ENCODE measurements around the gene CEP250. TPM values are rescaled to one million over a fixed set of nuclear protein-coding genes. Genes with fewer than 3 reads are reported as not detected.
A peak's percentile ranks its signal among the peaks of the same experiment; 100 is the strongest.

The CEP250 gene
- total RNA-seq, 4 donors from 2014 or later, result 18.8 to 55.4 (median 27.1) TPM

DNA sequence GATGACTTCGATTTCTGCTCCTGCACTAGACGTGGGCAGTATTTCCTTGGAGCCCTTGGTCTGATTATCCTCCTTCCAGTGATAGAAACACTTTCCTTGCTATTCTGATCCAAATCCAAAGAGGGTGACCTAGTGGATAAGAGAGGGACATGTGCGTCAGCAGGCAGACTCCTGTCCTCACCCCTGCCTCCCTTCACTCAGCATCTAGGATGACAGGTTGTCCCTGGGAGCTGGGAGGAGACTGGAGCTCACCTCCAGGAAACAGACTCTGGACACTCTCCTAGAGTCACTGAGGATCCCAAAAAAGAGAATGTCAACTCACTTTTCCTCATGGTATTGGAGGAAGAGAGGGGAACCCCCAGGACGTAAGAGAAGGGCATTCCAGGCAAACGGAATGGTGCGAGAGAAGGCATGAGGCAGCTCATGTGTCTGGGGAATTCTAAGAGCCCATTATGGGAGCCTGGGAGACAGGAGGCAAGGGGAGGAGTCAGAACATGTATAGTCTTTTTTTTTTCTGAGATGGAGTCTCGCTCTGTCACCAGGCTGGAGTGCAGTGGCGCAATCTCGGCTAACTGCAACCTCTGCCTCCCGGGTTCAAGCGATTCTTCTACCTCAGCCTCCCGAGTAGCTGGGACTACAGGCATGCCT lies 71.8 kb downstream of the CEP250 start:
- WGBS, result 80% methylated on average over 12 of the region's 12 CpGs
- no peak for TF ChIP-seq EP300 (IDR thresholded peaks at IDR 0.05)

DNA sequence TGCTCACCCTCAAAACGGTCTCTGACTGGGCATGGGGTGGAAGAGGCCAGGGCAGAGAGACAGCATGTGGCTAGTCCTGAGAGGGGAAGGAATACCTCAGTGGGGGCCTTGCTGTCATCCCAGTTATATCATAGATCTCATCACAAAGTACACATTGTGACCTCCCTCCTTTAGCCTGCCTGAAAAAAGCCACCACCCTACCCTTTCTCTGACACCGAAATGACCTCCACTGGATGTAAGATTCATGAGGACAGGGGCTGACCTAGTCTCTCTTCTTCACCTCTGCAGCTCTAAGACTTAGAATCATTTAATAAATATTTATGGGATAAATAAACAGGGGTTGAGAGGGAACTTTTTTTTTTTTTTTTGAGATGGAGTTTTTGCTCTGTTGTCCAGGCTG lies 74.2 kb downstream of the CEP250 start, which contains the start of gene C20orf173:
Gene C20orf173 (minus strand): TSS at position 101 of the 400 bp plus-strand sequence. CDS start 279 bp downstream, outside the sequence.
- WGBS, result 96% methylated on average over 2 of the region's 2 CpGs
- DNase-seq (ENCODE audit: low spot score in 2 of 2), result no peak
- TF ChIP-seq, protein P1, sequence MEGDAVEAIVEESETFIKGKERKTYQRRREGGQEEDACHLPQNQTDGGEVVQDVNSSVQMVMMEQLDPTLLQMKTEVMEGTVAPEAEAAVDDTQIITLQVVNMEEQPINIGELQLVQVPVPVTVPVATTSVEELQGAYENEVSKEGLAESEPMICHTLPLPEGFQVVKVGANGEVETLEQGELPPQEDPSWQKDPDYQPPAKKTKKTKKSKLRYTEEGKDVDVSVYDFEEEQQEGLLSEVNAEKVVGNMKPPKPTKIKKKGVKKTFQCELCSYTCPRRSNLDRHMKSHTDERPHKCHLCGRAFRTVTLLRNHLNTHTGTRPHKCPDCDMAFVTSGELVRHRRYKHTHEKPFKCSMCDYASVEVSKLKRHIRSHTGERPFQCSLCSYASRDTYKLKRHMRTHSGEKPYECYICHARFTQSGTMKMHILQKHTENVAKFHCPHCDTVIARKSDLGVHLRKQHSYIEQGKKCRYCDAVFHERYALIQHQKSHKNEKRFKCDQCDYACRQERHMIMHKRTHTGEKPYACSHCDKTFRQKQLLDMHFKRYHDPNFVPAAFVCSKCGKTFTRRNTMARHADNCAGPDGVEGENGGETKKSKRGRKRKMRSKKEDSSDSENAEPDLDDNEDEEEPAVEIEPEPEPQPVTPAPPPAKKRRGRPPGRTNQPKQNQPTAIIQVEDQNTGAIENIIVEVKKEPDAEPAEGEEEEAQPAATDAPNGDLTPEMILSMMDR (IDR thresholded peaks at IDR 0.05), result no peak
- TF ChIP-seq EP300 (IDR thresholded peaks at IDR 0.05) (no peak), POLR2AphosphoS5 (IDR thresholded peaks at IDR 0.05) (no peak), POLR2A (IDR thresholded peaks at IDR 0.05) (no peak)
- Histone ChIP-seq H3K27me3 (no peaks in the 10 kb centered on the region), H3K4me3 (no peak within 1 kb of the TSS), H3K4me1 (no peaks in the 10 kb centered on the region), H3K36me3 (no peaks in the 10 kb centered on the region), H3K27ac (no peak within 1 kb of the TSS), H3K9me3 (no peaks in the 10 kb centered on the region)

More for the DNA sequence above, 71.8 kb downstream of the CEP250 start:
- H3K4me1 ChIP-seq, result no peaks in the 10 kb centered on the region
- no peak overlapping the region for H3K27ac ChIP-seq
- H3K9me3 ChIP-seq, result no peaks in the 10 kb centered on the region
- no peak for DNase-seq (ENCODE audit: low spot score in 2 of 2)
- H3K36me3 ChIP-seq, result no peaks in the 10 kb centered on the region
- H3K4me3 ChIP-seq, result no peak overlapping the region
- H3K27me3 ChIP-seq, result no peaks in the 10 kb centered on the region

DNA sequence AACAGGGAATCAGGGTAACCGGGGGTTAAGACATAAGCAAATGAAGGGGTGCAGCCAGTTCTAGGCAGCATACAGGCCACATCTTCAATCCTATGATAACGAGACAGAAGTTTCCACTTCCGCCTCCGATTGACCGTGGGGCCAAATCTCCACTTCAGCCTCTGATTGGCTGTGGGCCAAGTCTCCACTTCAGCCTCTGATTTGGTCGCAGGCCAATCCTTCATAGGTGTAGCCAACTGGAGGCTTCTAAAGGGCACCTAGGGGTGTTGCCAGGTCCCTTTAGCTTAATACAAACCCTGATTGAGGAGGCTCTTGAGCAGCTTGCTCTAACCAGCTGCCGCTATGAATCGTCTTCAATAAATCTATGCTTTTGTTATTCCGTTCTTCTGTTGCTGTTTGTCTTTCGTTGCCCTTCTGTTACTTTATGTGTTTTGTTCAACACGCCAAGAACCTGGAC lies 84.4 kb downstream of the CEP250 start:
- Histone ChIP-seq H3K27ac (no peak overlapping the region), H3K4me1 (peaks cover 15% of the 10 kb centered on the region), H3K9me3 (no peaks in the 10 kb centered on the region), H3K27me3 (no peaks in the 10 kb centered on the region), H3K4me3 (no peak overlapping the region), H3K36me3 (peaks cover 9% of the 10 kb centered on the region)
- no peak for DNase-seq (ENCODE audit: low spot score in 2 of 2)
- TF ChIP-seq POLR2A (IDR thresholded peaks at IDR 0.05) (no peak), EP300 (IDR thresholded peaks at IDR 0.05) (no peak), POLR2AphosphoS5 (IDR thresholded peaks at IDR 0.05) (no peak)
- TF ChIP-seq, protein P1 (IDR thresholded peaks at IDR 0.05), result no peak
- WGBS, result 70% methylated on average over 11 of the region's 11 CpGs

DNA sequence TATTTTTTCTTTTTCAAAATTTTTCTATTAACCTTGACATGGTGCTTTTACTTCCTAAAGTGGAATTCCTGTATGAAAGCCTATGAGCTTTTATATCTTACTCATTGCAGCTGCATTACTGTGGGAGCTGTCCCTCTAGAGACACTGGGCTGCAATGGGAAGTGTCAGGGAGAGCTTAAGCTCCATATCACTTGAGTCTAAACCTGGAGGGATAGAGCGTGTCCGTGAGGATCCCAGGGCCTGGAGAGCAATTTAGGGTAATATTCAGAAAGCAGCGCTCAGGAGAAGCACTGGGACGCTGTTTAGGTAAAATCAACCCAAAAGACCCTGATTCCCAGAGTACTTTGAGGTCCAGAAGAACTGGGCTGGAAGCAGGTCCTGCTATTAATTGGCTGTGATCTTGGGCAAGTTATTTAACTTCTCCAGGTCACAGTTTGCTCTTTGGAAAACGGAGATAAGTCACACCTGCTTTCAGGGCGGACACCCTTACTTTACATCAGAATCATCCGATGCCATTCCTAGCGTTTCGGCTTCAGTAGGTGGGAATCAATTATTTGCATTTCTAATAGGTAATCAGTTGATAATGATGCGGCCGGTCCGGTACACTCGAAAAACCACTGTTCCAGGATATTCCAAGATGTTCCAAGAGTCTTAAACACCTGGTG lies 85.9 kb downstream of the CEP250 start:
- TF ChIP-seq POLR2AphosphoS5 (IDR thresholded peaks at IDR 0.05) (no peak), EP300 (IDR thresholded peaks at IDR 0.05) (no peak), POLR2A (IDR thresholded peaks at IDR 0.05) (no peak)
- TF ChIP-seq, protein P1 (IDR thresholded peaks at IDR 0.05), result no peak
- no peak for DNase-seq (ENCODE audit: low spot score in 2 of 2)
- H3K4me1 ChIP-seq, result peaks cover 15% of the 10 kb centered on the region
- H3K27me3 ChIP-seq, result no peaks in the 10 kb centered on the region
- peaks cover 9% of the 10 kb centered on the region for H3K36me3 ChIP-seq
- H3K4me3 ChIP-seq, result peak overlapping the region; percentile 87
- H3K27ac ChIP-seq, result no peak overlapping the region
- WGBS, result 29% methylated on average over 13 of the region's 13 CpGs
- no peaks in the 10 kb centered on the region for H3K9me3 ChIP-seq

DNA sequence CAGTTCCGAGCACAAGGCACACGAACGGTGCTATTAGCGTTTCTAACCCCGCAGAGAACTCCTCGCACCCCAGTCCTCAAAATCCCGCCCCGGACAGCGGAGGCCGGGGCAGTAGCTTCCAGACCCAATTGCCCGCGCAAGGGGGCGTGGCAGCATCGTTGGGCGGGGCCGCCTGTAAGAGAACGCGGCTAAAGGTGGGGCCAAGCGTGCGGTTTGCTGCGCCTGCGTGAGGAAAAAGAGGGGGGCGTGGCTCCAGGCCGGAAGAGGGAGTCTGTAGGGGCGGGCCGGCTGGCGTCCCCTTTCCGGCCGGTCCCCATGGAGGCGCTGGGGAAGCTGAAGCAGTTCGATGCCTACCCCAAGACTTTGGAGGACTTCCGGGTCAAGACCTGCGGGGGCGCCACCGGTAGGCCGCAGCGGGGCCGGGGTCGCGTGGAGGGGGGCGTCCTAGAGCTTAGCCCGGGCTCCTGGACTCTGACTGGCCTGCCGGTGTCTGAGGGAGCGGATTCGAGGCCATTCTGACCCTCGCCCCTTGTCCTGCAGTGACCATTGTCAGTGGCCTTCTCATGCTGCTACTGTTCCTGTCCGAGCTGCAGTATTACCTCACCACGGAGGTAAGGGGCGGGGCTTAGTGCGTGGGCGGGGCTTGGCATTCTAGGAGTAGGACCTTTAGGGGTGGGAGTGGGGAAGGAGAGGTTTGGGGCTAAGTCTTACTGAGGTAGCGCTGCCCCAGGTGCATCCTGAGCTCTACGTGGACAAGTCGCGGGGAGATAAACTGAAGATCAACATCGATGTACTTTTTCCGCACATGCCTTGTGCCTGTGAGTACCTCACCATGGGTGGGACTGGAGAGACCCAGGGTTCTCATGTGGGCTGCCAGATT lies 86.6 kb downstream of the CEP250 start, which contains the start of gene ERGIC3:
Gene ERGIC3 (plus strand): TSS at position 296 of the 880 bp plus-strand sequence. CDS start 20 bp downstream, at position 316.
- peak within 1 kb of the TSS; percentile 87 for H3K4me3 ChIP-seq
- peaks cover 9% of the 10 kb centered on the region for H3K36me3 ChIP-seq
- no peaks in the 10 kb centered on the region for H3K27me3 ChIP-seq
- peak; percentile 98 to 99 for DNase-seq (ENCODE audit: low spot score in 2 of 2)
- peaks cover 15% of the 10 kb centered on the region for H3K4me1 ChIP-seq
- 11% methylated on average over 24 of the region's 57 CpGs for WGBS
- peak within 1 kb of the TSS; percentile 81 for H3K27ac ChIP-seq
- TF ChIP-seq EP300 (IDR thresholded peaks at IDR 0.05) (no peak), POLR2AphosphoS5 (IDR thresholded peaks at IDR 0.05) (peak in 1 of 3 donors; percentile 10), POLR2A (IDR thresholded peaks at IDR 0.05) (peak in 1 of 2 donors; percentile 28)
- TF ChIP-seq, protein P1 (IDR thresholded peaks at IDR 0.05), result no peak
- no peaks in the 10 kb centered on the region for H3K9me3 ChIP-seq

Data from suprapubic skin (tissue), 4 donors.